HEK293 (cell line): ENCODE data around the gene SERINC1.

ENCODE experiments used
- CTCF ChIA-PET: fragments of 350-600 bp; formaldehyde crosslinking; extraction: SDS; loops from one replicate; lab custom pipeline; 2021; ENCODE audit warnings: antibody characterized with exemption; lab: Yijun Ruan, JAX
- POLR2A ChIA-PET: fragments of 300-600 bp; formaldehyde crosslinking; extraction: SDS; loops from one replicate; lab custom pipeline; 2020; ENCODE audit warnings: antibody characterized with exemption, inconsistent platforms; lab: Yijun Ruan, JAX
- H3K27ac ChIP-seq: fragments of 200-500 bp; sonication (Bioruptor generic); 2 replicates; pipeline ENCODE4 v1.5.1; 2014; ENCODE audit warnings: low read depth, low read length, control low read depth, inconsistent platforms; ENCODE audit errors: extremely low read depth
- H3K36me3 ChIP-seq, 2 experiments: fragments of 200-500 bp in 1 of 2; sonication (Bioruptor generic) in 1 of 2; 1 replicate in 1 of 2; 2 replicates in 1 of 2; pipeline ENCODE4 v1.5.1; 2014 to 2017; ENCODE audit warnings: inconsistent platforms in 2 of 2, low read length in 2 of 2; ENCODE audit not compliant: control insufficient read depth in 2 of 2, insufficient read depth in 1 of 2
- H3K4me1 ChIP-seq: fragments of 200-500 bp; sonication (Bioruptor generic); 2 replicates; pipeline ENCODE4 v1.5.1; 2014; ENCODE audit warnings: mild to moderate bottlenecking, low read length, inconsistent platforms; ENCODE audit not compliant: control insufficient read depth, insufficient read depth
- H3K4me3 ChIP-seq: 2 replicates; pipeline ENCODE4 v1.5.1; 2011; ENCODE audit warnings: low read depth, mild to moderate bottlenecking, control low read depth, low read length, moderate library complexity
- H3K9me3 ChIP-seq: fragments of 200-500 bp; sonication (Bioruptor generic); 2 replicates; pipeline ENCODE4 v1.5.1; 2014; ENCODE audit warnings: low read depth, low read length, inconsistent platforms; ENCODE audit not compliant: control insufficient read depth, insufficient read depth
- GLIS2 ChIP-seq: fragments of 450-650 bp; formaldehyde crosslinking; IDR thresholded peaks from 2 replicates; pipeline ENCODE4 v1.5.1; 2016; ENCODE audit warnings: missing biosample characterization, missing genetic modification characterization
- HOXC10 ChIP-seq: sonication (generic); formaldehyde crosslinking; IDR thresholded peaks from 2 replicates; pipeline ENCODE4 v1.8.1; 2023; ENCODE audit warnings: mild to moderate bottlenecking, missing genetic modification reagents
- KLF9 ChIP-seq: fragments of 450-650 bp; formaldehyde crosslinking; IDR thresholded peaks from 2 replicates; pipeline ENCODE4 v1.5.1; 2016; ENCODE audit warnings: missing biosample characterization, missing genetic modification characterization, low read depth
- PRDM2 ChIP-seq: fragments of 450-650 bp; formaldehyde crosslinking; IDR thresholded peaks from 2 replicates; pipeline ENCODE4 v1.5.1; 2016; ENCODE audit warnings: missing biosample characterization, missing genetic modification characterization, borderline replicate concordance
- ZNF140 ChIP-seq: fragments of 450-650 bp; formaldehyde crosslinking; IDR thresholded peaks from 2 replicates; pipeline ENCODE4 v1.5.1; 2016; ENCODE audit warnings: missing biosample characterization, missing genetic modification characterization
- ZNF169 ChIP-seq: fragments of 450-650 bp; formaldehyde crosslinking; IDR thresholded peaks from 2 replicates; pipeline ENCODE4 v1.5.1; 2016; ENCODE audit warnings: missing biosample characterization, missing genetic modification characterization
- ZNF274 ChIP-seq, 2 experiments: fragments of 200-500 bp in 1 of 2; fragments of 450-650 bp in 1 of 2; sonication (Bioruptor generic) in 1 of 2; formaldehyde crosslinking in 1 of 2; IDR thresholded peaks; 2 replicates each; pipeline versions ENCODE4 v1.5.1 to v1.6.1; 2014 to 2016; ENCODE audit warnings: borderline replicate concordance in 1 of 2, inconsistent platforms in 1 of 2, low read length in 1 of 2, missing biosample characterization in 1 of 2, missing genetic modification characterization in 1 of 2
- ZNF280C ChIP-seq: fragments of 450-650 bp; formaldehyde crosslinking; IDR thresholded peaks from 2 replicates; pipeline ENCODE4 v1.5.1; 2016; ENCODE audit warnings: missing biosample characterization, missing genetic modification characterization
- ZNF366 ChIP-seq: fragments of 450-650 bp; formaldehyde crosslinking; conservative IDR thresholded peaks from 2 replicates; pipeline ENCODE4 v1.5.1; 2016; ENCODE audit warnings: missing biosample characterization, missing genetic modification characterization
- ZNF48 ChIP-seq: fragments of 450-650 bp; formaldehyde crosslinking; IDR thresholded peaks from 2 replicates; pipeline ENCODE4 v1.5.1; 2016; ENCODE audit warnings: missing biosample characterization, missing genetic modification characterization
- ZNF530 ChIP-seq: fragments of 450-650 bp; formaldehyde crosslinking; IDR thresholded peaks from 2 replicates; pipeline ENCODE4 v1.5.1; 2016; ENCODE audit warnings: low read depth, missing biosample characterization, missing genetic modification characterization
- ZNF548 ChIP-seq: fragments of 450-650 bp; formaldehyde crosslinking; IDR thresholded peaks from 2 replicates; pipeline ENCODE4 v1.5.1; 2016; ENCODE audit warnings: missing biosample characterization, missing genetic modification characterization
- ZNF560 ChIP-seq: fragments of 450-650 bp; formaldehyde crosslinking; IDR thresholded peaks from 2 replicates; pipeline ENCODE4 v1.5.1; 2017; ENCODE audit warnings: missing biosample characterization, missing genetic modification characterization, borderline replicate concordance
- ZNF571 ChIP-seq: fragments of 450-650 bp; formaldehyde crosslinking; IDR thresholded peaks from 2 replicates; pipeline ENCODE4 v1.5.0; 2017; ENCODE audit warnings: missing biosample characterization, missing genetic modification characterization
- ZNF639 ChIP-seq: fragments of 450-650 bp; formaldehyde crosslinking; IDR thresholded peaks from 2 replicates; pipeline ENCODE4 v1.5.1; 2016; ENCODE audit warnings: missing biosample characterization, missing genetic modification characterization
- ZNF664 ChIP-seq: fragments of 450-650 bp; formaldehyde crosslinking; IDR thresholded peaks from 2 replicates; pipeline ENCODE4 v1.5.1; 2016; ENCODE audit warnings: missing biosample characterization, missing genetic modification characterization
- ZNF677 ChIP-seq: fragments of 450-650 bp; IDR thresholded peaks from 2 replicates; pipeline ENCODE4 v1.5.0; 2018; ENCODE audit warnings: missing biosample characterization, mild to moderate bottlenecking, missing genetic modification characterization, moderate library complexity
- ZNF76 ChIP-seq: fragments of 450-650 bp; formaldehyde crosslinking; IDR thresholded peaks from 2 replicates; pipeline ENCODE4; 2016; ENCODE audit warnings: low read depth, missing biosample characterization, missing genetic modification characterization, borderline replicate concordance
- ZNF785 ChIP-seq: fragments of 450-650 bp; formaldehyde crosslinking; IDR thresholded peaks from 2 replicates; pipeline ENCODE4 v1.5.1; 2016; ENCODE audit warnings: missing biosample characterization, missing genetic modification characterization
- ZNF792 ChIP-seq: fragments of 450-650 bp; formaldehyde crosslinking; IDR thresholded peaks from 2 replicates; pipeline ENCODE4 v1.5.1; 2016; ENCODE audit warnings: missing biosample characterization, missing genetic modification characterization
- ZSCAN18 ChIP-seq: fragments of 450-650 bp; formaldehyde crosslinking; IDR thresholded peaks from 2 replicates; pipeline ENCODE4 v1.5.1; 2016; ENCODE audit warnings: missing biosample characterization, missing genetic modification characterization

The SERINC1 gene

GRCh38 chr6:122491919-122492555 lies 20.4 kb upstream of the SERINC1 start (continued):
- TF ChIP-seq HOXC10 (CRISPR knock-in tag), result no peak
- no peak for TF ChIP-seq ZNF664 (tag by site-specific recombination)
- no peak for TF ChIP-seq ZNF169
- TF ChIP-seq ZNF785 (tag by site-specific recombination), result no peak
- no peak for TF ChIP-seq ZNF530 (tag by site-specific recombination)
- no peak for TF ChIP-seq KLF9 (tag by site-specific recombination)
- TF ChIP-seq PRDM2, result no peak
- TF ChIP-seq ZNF366 (tag by site-specific recombination), result 0 out of 2 replicates have a peak, but pooled peaks have one; percentile 11
- TF ChIP-seq ZNF792 (tag by site-specific recombination), result no peak
- no peak for TF ChIP-seq ZNF548 (tag by site-specific recombination)
- TF ChIP-seq ZNF280C (tag by site-specific recombination), result no peak
- TF ChIP-seq ZNF48, result no peak
- TF ChIP-seq ZNF76, result no peak
- no peak for TF ChIP-seq ZNF560 (tag by site-specific recombination)

GRCh38 chr6:122490607-122491006 lies 19.0 kb upstream of the SERINC1 start:
- Histone ChIP-seq H3K36me3 (no peaks in the 10 kb centered on the region), H3K4me1 (no peaks in the 10 kb centered on the region), H3K9me3 (no peaks in the 10 kb centered on the region), H3K4me3 (no peak overlapping the region), H3K27ac (no peak overlapping the region)
- POLR2A ChIA-PET, result no interaction called here
- TF ChIP-seq GLIS2 (tag by site-specific recombination), result no peak
- CTCF ChIA-PET, result interaction anchor here (0.6 to 8.1 kb wide), 17 partner anchors 10 to 827 kb away, joined by 3 to 222 read pairs (median 8); partner anchors contain the start of gene SMPDL3A

GRCh38 chr6:122484760-122485159 lies 13.2 kb upstream of the SERINC1 start:
- ChIA-PET POLR2A (no interaction called here), CTCF (interaction anchor here (0.7 to 2.8 kb wide), 4 partner anchors 12 to 354 kb away, joined by 3 to 7 read pairs (median 4); no protein-coding TSS in a partner anchor)
- H3K4me1 ChIP-seq, result no peaks in the 10 kb centered on the region
- TF ChIP-seq ZNF274 (IDR thresholded peaks at IDR 0.05; ENCODE audit: low read length), result no peak
- TF ChIP-seq ZNF274 (tag by site-specific recombination; IDR thresholded peaks at IDR 0.05; ENCODE audit: borderline replicate concordance), result no peak
- no peak for TF ChIP-seq ZNF639
- TF ChIP-seq ZNF677, result no peak
- no peak for TF ChIP-seq ZSCAN18
- no peak for TF ChIP-seq ZNF571 (tag by site-specific recombination)
- TF ChIP-seq ZNF140 (tag by site-specific recombination), result no peak

More at GRCh38 chr6:122484760-122485159, 13.2 kb upstream of the SERINC1 start:
- H3K4me3 ChIP-seq, result no peak overlapping the region
- H3K27ac ChIP-seq, result no peak overlapping the region
- H3K9me3 ChIP-seq, result no peaks in the 10 kb centered on the region
- no peaks in the 10 kb centered on the region for H3K36me3 ChIP-seq
